ENCODE results near the gene CPB2. TPM values are rescaled to one million over a fixed set of nuclear protein-coding genes. Genes with fewer than 3 reads are reported as not detected.

The CPB2 gene
- total and polyA plus RNA-seq, 2 of the 8 experiments (the other 6 are each of a cell fraction or from before 2014, with no cell fraction given), result not detected

GRCh38 chr13:46121597-46122163, 16.8 kb upstream of the CPB2 start:
- no peak overlapping the region for H3K56ac ChIP-seq (replicated peaks; ENCODE audit: insufficient read length, low read depth, low read length)
- no peak overlapping the region for H3K9ac ChIP-seq (replicated peaks in 1 of 4; ENCODE audit: extremely low read depth in 1 of 4, low read depth in 3 of 4, low read length in 3 of 4)

More at GRCh38 chr13:46121597-46122163, 16.8 kb upstream of the CPB2 start:
- no peaks in the 10 kb centered on the region for H3K9me3 ChIP-seq (ENCODE audit: insufficient read depth in 2 of 2, low read depth in 1 of 2, low read length in 1 of 2)
- H3K4me3 ChIP-seq (ENCODE audit: extremely low read depth in 1 of 4, insufficient read depth in 2 of 4, low read depth in 3 of 4, low read length in 4 of 4), result no peak overlapping the region
- H3K4ac ChIP-seq (replicated peaks; ENCODE audit: insufficient read length, low read depth, low read length), result no peak overlapping the region
- H2AFZ ChIP-seq (ENCODE audit: low read length), result no peak overlapping the region
- H3K14ac ChIP-seq (ENCODE audit: insufficient read length), result no peak overlapping the region
- no peaks in the 10 kb centered on the region for H3K79me1 ChIP-seq (ENCODE audit: low read depth, low read length)
- no peak for DNase-seq (ENCODE audit: low read depth in 1 of 2, low spot score in 2 of 2)
- no peak overlapping the region for H2BK5ac ChIP-seq (ENCODE audit: low read depth, low read length)
- no peak overlapping the region for H3K27ac ChIP-seq (ENCODE audit: low read depth, low read length)
- TF ChIP-seq MAFK (IDR thresholded peaks at IDR 0.05; ENCODE audit: low read depth, low read length) (no peak), NANOG (IDR thresholded peaks at IDR 0.05; ENCODE audit: insufficient read depth, low read depth, low read length, poor library complexity, severe bottlenecking) (no peak), KDM4A (IDR thresholded peaks at IDR 0.05; ENCODE audit: low read depth, low read length, severe bottlenecking) (no peak)
- no peak overlapping the region for H2BK20ac ChIP-seq (ENCODE audit: low read length)
- no peaks in the 10 kb centered on the region; the same call in 1 of the 2 replicates for H3K23me2 ChIP-seq (ENCODE audit: low read depth, low read length)
- no peak overlapping the region for H3K23ac ChIP-seq (ENCODE audit: insufficient read length)
- no peaks in the 10 kb centered on the region for H3K79me2 ChIP-seq (ENCODE audit: control insufficient read depth in 1 of 2, insufficient read depth in 2 of 2, low read length in 2 of 2)
- H3K36me3 ChIP-seq (ENCODE audit: control insufficient read depth in 2 of 4, insufficient read depth in 4 of 4, low read length in 3 of 4), result no peaks in the 10 kb centered on the region
- H3K18ac ChIP-seq (ENCODE audit: extremely low read depth, low read length), result no peak overlapping the region
- H2AK5ac ChIP-seq (ENCODE audit: low read depth, low read length), result no peak overlapping the region
- CTCF ChIA-PET (ENCODE audit: partially characterized antibody), result interaction anchor here (1.4 kb wide), 1 partner anchor 63 kb away, joined by 4 read pairs; no protein-coding TSS in a partner anchor
- H2BK12ac ChIP-seq (ENCODE audit: low read depth, low read length), result no peak overlapping the region
- POLR2A ChIA-PET (ENCODE audit: partially characterized antibody), result no interaction called here
- no peak overlapping the region for H4K8ac ChIP-seq (ENCODE audit: extremely low read depth, insufficient read depth, low read length)
- no peak overlapping the region for H4K5ac ChIP-seq (ENCODE audit: insufficient read length, low read depth, low read length)
- H3K4me1 ChIP-seq (replicated peaks in 1 of 4; ENCODE audit: control insufficient read depth in 3 of 4, insufficient read depth in 4 of 4, low read length in 3 of 4), result peaks cover 0 to 5% (median 0%) of the 10 kb centered on the region in 4 experiments; a peak in 1 of 7 replicates
- no peak overlapping the region for H3K4me2 ChIP-seq (ENCODE audit: insufficient read depth in 1 of 2, low read depth in 2 of 2, low read length in 2 of 2)
- 84% methylated on average over 4 of the region's 4 CpGs; no CpG with 5 or more reads in 1 of the 2 experiments for WGBS, 2 experiments (ENCODE audit: extremely low coverage in 1 of 2, insufficient coverage in 1 of 2, insufficient read length in 1 of 2, insufficient replicate concordance in 2 of 2, low coverage in 1 of 2, low lambda C conversion rate in 2 of 2, missing lambda C conversion rate in 1 of 2)
- H4K20me1 ChIP-seq (replicated peaks in 1 of 2; ENCODE audit: control insufficient read depth in 1 of 2, insufficient read depth in 2 of 2, low read length in 2 of 2), result no peaks in the 10 kb centered on the region
- H4K91ac ChIP-seq (replicated peaks; ENCODE audit: insufficient read length, low read length), result no peak overlapping the region
- H2BK120ac ChIP-seq (replicated peaks; ENCODE audit: low read depth, low read length), result no peak overlapping the region
- no peaks in the 10 kb centered on the region for H3K27me3 ChIP-seq (replicated peaks in 1 of 4; ENCODE audit: control insufficient read depth in 3 of 4, extremely low read depth in 1 of 4, insufficient read depth in 3 of 4, low read length in 3 of 4)
- no peak for FAIRE-seq
- no peak overlapping the region for H2BK15ac ChIP-seq (ENCODE audit: low read length)

All from H1 (cell line).